Keratinocyte (primary cell): ENCODE measurements around the gene HOXC6. TPM values are rescaled to one million over a fixed set of nuclear protein-coding genes. Genes with fewer than 3 reads are reported as not detected.

ENCODE experiments used
- DNase-seq: peaks from one replicate; pipeline ENCODE4 v3.0.0-alpha.2; 2011; ENCODE audit warnings: low read depth, missing footprints, low spot score
- FAIRE-seq: peaks from 2 replicates; lab custom pipeline; 2011; peaks lifted over from hg19 to GRCh38; lab: Jason Lieb, UNC
- H2AFZ ChIP-seq: 2 replicates; pipeline ENCODE4 v1.6.0; 2012; ENCODE audit warnings: low read length, control low read depth, inconsistent platforms; ENCODE audit not compliant: control insufficient read depth
- H3K27ac ChIP-seq: 2 replicates; pipeline ENCODE4 v1.5.1; 2011; ENCODE audit warnings: low read length; ENCODE audit not compliant: control insufficient read depth, insufficient read depth
- H3K27me3 ChIP-seq: 3 replicates; pipeline ENCODE4 v1.6.0; 2011; ENCODE audit warnings: low read length; ENCODE audit not compliant: control insufficient read depth, insufficient read depth; ENCODE audit errors: extremely low read depth
- H3K36me3 ChIP-seq, 2 experiments: 2 replicates in 1 of 2; 3 replicates in 1 of 2; pipeline ENCODE4 v1.5.1; 2011; ENCODE audit warnings: low read length in 2 of 2, mild to moderate bottlenecking in 1 of 2; ENCODE audit not compliant: control insufficient read depth in 2 of 2, insufficient read depth in 2 of 2; ENCODE audit errors: extremely low read depth in 1 of 2
- H3K4me1 ChIP-seq: 3 replicates; pipeline ENCODE4 v1.5.1; 2011; ENCODE audit warnings: low read length; ENCODE audit not compliant: control insufficient read depth, insufficient read depth; ENCODE audit errors: extremely low read depth
- H3K4me2 ChIP-seq: 3 replicates; pipeline ENCODE4 v1.6.0; 2011; ENCODE audit warnings: low read depth, low read length; ENCODE audit not compliant: control insufficient read depth, insufficient read depth; ENCODE audit errors: extremely low read depth
- H3K4me3 ChIP-seq, 3 experiments: fragments of 200-600 bp in 1 of 3; sonication (generic) in 1 of 3; 2 replicates in 2 of 3; 3 replicates in 1 of 3; pipeline ENCODE4 v1.5.1; 2011 to 2016; ENCODE audit warnings: low read length in 3 of 3, mild to moderate bottlenecking in 3 of 3, control low read depth in 2 of 3, inconsistent platforms in 1 of 3, low read depth in 1 of 3, mixed read lengths in 1 of 3, mixed run types in 1 of 3, moderate library complexity in 1 of 3; ENCODE audit not compliant: control insufficient read depth in 2 of 3, insufficient read depth in 2 of 3; ENCODE audit errors: extremely low read depth in 1 of 3
- H3K79me2 ChIP-seq: 2 replicates; pipeline ENCODE4 v1.6.0; 2012; ENCODE audit warnings: low read length; ENCODE audit not compliant: control insufficient read depth, insufficient read depth
- H3K9ac ChIP-seq: 3 replicates; pipeline ENCODE4 v1.6.0; 2011; ENCODE audit warnings: low read length; ENCODE audit not compliant: control insufficient read depth, insufficient read depth; ENCODE audit errors: extremely low read depth
- H3K9me1 ChIP-seq: 3 replicates; pipeline ENCODE4 v1.6.0; 2011; ENCODE audit warnings: low read length; ENCODE audit not compliant: control insufficient read depth, insufficient read depth; ENCODE audit errors: extremely low read depth
- H3K9me3 ChIP-seq: 2 replicates; pipeline ENCODE4 v1.5.1; 2012; ENCODE audit warnings: low read depth, low read length; ENCODE audit not compliant: control insufficient read depth
- H4K20me1 ChIP-seq: 3 replicates; pipeline ENCODE4 v1.6.0; 2011; ENCODE audit warnings: low read length; ENCODE audit not compliant: control insufficient read depth, insufficient read depth; ENCODE audit errors: extremely low read depth
- EZH2 ChIP-seq: IDR thresholded peaks from one replicate; pipeline ENCODE4 v1.6.1; 2012; ENCODE audit warnings: inconsistent platforms, mild to moderate bottlenecking, low read length, moderate library complexity
- dilution Hi-C: fragments of 300-500 bp; cut with MboI; formaldehyde crosslinking; loops from one replicate; pipeline ENCODE4 v1.7.0; 2020; ENCODE audit warnings: low sequenced_read_pairs; ENCODE audit not compliant: extremely low pct_ligation_motif_present
- polyA plus RNA-seq, 5 experiments: library from polyadenylated mRNA; depleted of rRNA in 3 of 5; stranded (reverse) in 3 of 5; stranded (forward) in 1 of 5; unstranded in 1 of 5; fragments of >200 nt; gene quantifications; 1 replicate in 1 of 5; 2 replicates in 3 of 5; 3 replicates in 1 of 5; pipeline versions ENCODE4 v1.2.1 to v1.2.3, GENCODE V29; 2011 to 2012; ENCODE audit warnings: missing spikeins in 2 of 5, low read depth in 1 of 5, low replicate concordance in 1 of 5
- TF ChIP-seq, protein P1 (sequence below), 3 experiments: IDR thresholded peaks in 1 of 3; conservative IDR thresholded peaks in 1 of 3; optimal IDR thresholded peaks in 1 of 3; 2 replicates in 2 of 3; 3 replicates in 1 of 3; pipeline versions ENCODE3 to v1.5.1; 2011; ENCODE audit warnings: low read length in 3 of 3, mild to moderate bottlenecking in 3 of 3, moderate library complexity in 2 of 3, control low read depth in 1 of 3, inconsistent platforms in 1 of 3; ENCODE audit not compliant: insufficient read depth in 2 of 3; ENCODE audit errors: extremely low read depth in 1 of 3

Gene HOXC6
- polyA plus RNA-seq, 1 donor (not counting 4 experiments of a cell fraction or from before 2014, with no cell fraction given) = 4.7 TPM

DNA sequence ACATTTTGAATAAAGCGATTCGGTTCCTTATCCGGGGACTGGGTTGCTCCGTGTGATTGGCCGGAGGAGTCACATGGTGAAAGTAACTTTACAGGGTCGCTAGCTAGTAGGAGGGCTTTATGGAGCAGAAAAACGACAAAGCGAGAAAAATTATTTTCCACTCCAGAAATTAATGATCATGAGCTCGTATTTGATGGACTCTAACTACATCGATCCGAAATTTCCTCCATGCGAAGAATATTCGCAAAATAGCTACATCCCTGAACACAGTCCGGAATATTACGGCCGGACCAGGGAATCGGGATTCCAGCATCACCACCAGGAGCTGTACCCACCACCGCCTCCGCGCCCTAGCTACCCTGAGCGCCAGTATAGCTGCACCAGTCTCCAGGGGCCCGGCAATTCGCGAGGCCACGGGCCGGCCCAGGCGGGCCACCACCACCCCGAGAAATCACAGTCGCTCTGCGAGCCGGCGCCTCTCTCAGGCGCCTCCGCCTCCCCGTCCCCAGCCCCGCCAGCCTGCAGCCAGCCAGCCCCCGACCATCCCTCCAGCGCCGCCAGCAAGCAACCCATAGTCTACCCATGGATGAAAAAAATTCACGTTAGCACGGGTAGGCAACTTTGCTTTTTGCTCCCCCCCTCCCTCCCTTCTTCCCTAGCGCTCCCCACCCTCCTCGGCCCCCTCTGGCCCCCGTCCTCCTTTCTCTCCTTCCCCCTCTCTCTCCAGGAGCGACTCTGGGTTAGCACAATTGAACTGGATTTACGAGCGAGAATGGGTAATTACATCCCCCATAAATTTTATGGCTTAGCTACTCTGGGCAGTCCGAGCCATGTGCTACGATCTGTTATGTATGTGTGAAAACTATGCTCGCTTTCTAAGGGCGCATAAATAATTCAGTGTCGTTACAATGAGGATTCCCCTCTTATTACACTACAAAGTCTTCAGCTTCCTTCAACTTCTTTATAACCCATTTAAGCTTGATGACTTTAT lies 25.8 kb downstream of the HOXC6 start, which contains the start of gene HOXC4:
Gene HOXC4 (plus strand): TSS at position 85 of the 991 bp plus-strand sequence. CDS start 88 bp downstream, at position 173.
- peak within 1 kb of the TSS; percentile 68 for H3K4me2 ChIP-seq

DNA sequence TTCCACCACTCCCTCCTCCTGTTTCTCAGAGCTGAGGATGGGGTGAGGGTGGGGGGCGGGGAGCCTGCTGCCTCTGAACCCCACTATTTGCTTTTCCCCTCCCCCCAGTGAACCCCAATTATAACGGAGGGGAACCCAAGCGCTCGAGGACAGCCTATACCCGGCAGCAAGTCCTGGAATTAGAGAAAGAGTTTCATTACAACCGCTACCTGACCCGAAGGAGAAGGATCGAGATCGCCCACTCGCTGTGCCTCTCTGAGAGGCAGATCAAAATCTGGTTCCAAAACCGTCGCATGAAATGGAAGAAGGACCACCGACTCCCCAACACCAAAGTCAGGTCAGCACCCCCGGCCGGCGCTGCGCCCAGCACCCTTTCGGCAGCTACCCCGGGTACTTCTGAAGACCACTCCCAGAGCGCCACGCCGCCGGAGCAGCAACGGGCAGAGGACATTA lies 26.5 kb downstream of the HOXC6 start:
- Histone ChIP-seq H3K36me3 (no peaks in the 10 kb centered on the region), H3K9ac (no peak overlapping the region), H4K20me1 (no peaks in the 10 kb centered on the region), H3K27ac (no peak overlapping the region), H3K4me1 (peaks cover 25% of the 10 kb centered on the region), H3K27me3 (no peaks in the 10 kb centered on the region), H3K9me1 (no peaks in the 10 kb centered on the region), H3K4me2 (no peak overlapping the region), H3K4me3 (no peak overlapping the region), H3K79me2 (no peaks in the 10 kb centered on the region), H2AFZ (no peak overlapping the region), H3K9me3 (no peaks in the 10 kb centered on the region)
- DNase-seq = no peak
- FAIRE-seq = no peak
- dilution Hi-C loops = no loop called here
- no peak for TF ChIP-seq EZH2
- TF ChIP-seq, protein P1, sequence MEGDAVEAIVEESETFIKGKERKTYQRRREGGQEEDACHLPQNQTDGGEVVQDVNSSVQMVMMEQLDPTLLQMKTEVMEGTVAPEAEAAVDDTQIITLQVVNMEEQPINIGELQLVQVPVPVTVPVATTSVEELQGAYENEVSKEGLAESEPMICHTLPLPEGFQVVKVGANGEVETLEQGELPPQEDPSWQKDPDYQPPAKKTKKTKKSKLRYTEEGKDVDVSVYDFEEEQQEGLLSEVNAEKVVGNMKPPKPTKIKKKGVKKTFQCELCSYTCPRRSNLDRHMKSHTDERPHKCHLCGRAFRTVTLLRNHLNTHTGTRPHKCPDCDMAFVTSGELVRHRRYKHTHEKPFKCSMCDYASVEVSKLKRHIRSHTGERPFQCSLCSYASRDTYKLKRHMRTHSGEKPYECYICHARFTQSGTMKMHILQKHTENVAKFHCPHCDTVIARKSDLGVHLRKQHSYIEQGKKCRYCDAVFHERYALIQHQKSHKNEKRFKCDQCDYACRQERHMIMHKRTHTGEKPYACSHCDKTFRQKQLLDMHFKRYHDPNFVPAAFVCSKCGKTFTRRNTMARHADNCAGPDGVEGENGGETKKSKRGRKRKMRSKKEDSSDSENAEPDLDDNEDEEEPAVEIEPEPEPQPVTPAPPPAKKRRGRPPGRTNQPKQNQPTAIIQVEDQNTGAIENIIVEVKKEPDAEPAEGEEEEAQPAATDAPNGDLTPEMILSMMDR (optimal IDR thresholded peaks at IDR 0.05 in 1 of 3, IDR thresholded peaks at IDR 0.05 in 1 of 3, conservative IDR thresholded peaks at IDR 0.05 in 1 of 3; ENCODE audit: extremely low read depth in 1 of 3, insufficient read depth in 2 of 3, low read length in 3 of 3) = no peak

More for the DNA sequence above, 25.8 kb downstream of the HOXC6 start, which contains the start of gene HOXC4:
- peak within 1 kb of the TSS; percentile 69 for H3K9ac ChIP-seq
- H3K4me1 ChIP-seq = peaks cover 25% of the 10 kb centered on the region
- H3K9me3 ChIP-seq = no peaks in the 10 kb centered on the region
- no peaks in the 10 kb centered on the region for H3K9me1 ChIP-seq
- DNase-seq = no peak
- no peaks in the 10 kb centered on the region for H3K36me3 ChIP-seq
- peak within 1 kb of the TSS; percentile 47 for H3K27ac ChIP-seq
- no peaks in the 10 kb centered on the region for H3K79me2 ChIP-seq
- H3K4me3 ChIP-seq = peak within 1 kb of the TSS in 1 of 3 experiments; percentile 32
- no peak for FAIRE-seq
- TF ChIP-seq, protein P1 (optimal IDR thresholded peaks at IDR 0.05 in 1 of 3, IDR thresholded peaks at IDR 0.05 in 1 of 3, conservative IDR thresholded peaks at IDR 0.05 in 1 of 3; ENCODE audit: extremely low read depth in 1 of 3, insufficient read depth in 2 of 3, low read length in 3 of 3) = no peak
- no peak for TF ChIP-seq EZH2
- no peaks in the 10 kb centered on the region for H4K20me1 ChIP-seq
- dilution Hi-C loops = no loop called here
- peak within 1 kb of the TSS; percentile 52 for H2AFZ ChIP-seq
- H3K27me3 ChIP-seq = no peaks in the 10 kb centered on the region
